ENCODE data around the gene MKS1. TPM values are rescaled to one million over a fixed set of nuclear protein-coding genes. Genes with fewer than 3 reads are reported as not detected.

Gene MKS1
- total RNA-seq, 3 donors from 2014 or later, result 8.0 to 21.1 (median 15.1) TPM

DNA sequence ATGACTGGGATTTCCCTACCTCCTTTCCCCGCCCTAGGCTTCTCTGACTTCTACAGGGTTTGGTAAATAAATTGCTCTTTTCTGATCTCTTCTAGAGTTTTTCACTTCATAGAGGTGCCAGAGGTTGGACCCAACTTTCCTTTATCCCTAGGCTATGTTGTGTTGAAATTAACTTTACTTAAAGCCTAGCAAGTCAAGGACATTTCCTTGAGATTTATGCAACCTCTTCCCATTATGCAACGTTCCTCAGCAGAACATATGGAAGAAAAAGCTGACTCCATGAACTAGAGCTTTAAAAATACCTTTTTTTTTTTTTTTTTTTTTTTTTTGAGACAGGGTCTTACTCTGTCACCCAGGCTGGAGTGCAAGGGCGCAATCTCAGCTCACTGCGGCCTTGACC is 46.2 kb upstream of the MKS1 start:
- peaks cover 0 to 28% of the 10 kb centered on the region in 2 donors for H3K27me3 ChIP-seq
- no peaks in the 10 kb centered on the region for H3K36me3 ChIP-seq
- H3K9me3 ChIP-seq, result no peaks in the 10 kb centered on the region
- intact Hi-C loops (cut with DNase I; ENCODE audit: low total_unique reads), result no loop called here
- DNase-seq (ENCODE audit: low spot score in 2 of 2), result no peak
- TF ChIP-seq POLR2A (IDR thresholded peaks at IDR 0.05), result no peak
- TF ChIP-seq, protein P1, sequence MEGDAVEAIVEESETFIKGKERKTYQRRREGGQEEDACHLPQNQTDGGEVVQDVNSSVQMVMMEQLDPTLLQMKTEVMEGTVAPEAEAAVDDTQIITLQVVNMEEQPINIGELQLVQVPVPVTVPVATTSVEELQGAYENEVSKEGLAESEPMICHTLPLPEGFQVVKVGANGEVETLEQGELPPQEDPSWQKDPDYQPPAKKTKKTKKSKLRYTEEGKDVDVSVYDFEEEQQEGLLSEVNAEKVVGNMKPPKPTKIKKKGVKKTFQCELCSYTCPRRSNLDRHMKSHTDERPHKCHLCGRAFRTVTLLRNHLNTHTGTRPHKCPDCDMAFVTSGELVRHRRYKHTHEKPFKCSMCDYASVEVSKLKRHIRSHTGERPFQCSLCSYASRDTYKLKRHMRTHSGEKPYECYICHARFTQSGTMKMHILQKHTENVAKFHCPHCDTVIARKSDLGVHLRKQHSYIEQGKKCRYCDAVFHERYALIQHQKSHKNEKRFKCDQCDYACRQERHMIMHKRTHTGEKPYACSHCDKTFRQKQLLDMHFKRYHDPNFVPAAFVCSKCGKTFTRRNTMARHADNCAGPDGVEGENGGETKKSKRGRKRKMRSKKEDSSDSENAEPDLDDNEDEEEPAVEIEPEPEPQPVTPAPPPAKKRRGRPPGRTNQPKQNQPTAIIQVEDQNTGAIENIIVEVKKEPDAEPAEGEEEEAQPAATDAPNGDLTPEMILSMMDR (IDR thresholded peaks at IDR 0.05), result no peak
- H3K4me1 ChIP-seq, result no peaks in the 10 kb centered on the region
- no peak overlapping the region for H3K4me3 ChIP-seq
- H3K27ac ChIP-seq, result no peak overlapping the region

DNA sequence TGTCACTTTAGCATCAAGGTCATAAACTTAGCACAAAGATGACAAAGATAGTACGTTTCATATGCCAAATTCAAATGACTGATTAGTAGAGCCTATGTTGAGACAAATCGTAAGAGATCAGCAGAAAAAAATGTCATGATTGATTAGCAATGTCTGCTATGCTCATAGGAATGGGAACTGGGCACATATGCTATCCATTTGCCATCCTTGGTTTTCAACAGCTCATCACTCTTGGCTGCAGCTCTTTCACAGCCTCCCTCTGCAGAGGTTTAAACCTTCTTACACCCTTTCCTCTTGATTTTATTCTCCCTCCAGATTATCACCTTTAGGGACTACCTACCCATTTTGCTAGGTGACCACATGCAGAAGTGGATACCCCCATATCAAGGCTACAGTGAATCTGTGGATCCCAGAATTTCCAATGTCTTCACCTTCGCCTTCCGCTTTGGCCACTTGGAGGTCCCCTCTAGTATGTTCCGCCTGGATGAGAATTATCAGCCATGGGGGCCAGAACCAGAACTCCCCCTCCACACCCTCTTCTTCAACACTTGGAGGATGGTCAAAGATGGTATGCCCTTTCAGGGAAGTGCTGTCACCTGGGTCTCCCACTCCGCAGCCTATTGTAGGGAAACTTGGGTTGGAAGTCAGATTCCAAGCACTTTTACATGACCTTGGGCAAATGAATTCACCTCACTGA is 45.5 kb upstream of the MKS1 start:
- DNase-seq (ENCODE audit: low spot score in 2 of 2), result no peak
- H3K4me3 ChIP-seq, result no peak overlapping the region
- no peaks in the 10 kb centered on the region for H3K36me3 ChIP-seq
- no peak overlapping the region for H3K27ac ChIP-seq
- H3K4me1 ChIP-seq, result no peaks in the 10 kb centered on the region
- H3K27me3 ChIP-seq, result peaks cover 0 to 35% of the 10 kb centered on the region in 2 donors
- intact Hi-C loops (cut with DNase I; ENCODE audit: low total_unique reads), result no loop called here
- TF ChIP-seq, protein P1 (IDR thresholded peaks at IDR 0.05), result no peak
- TF ChIP-seq POLR2AphosphoS5 (IDR thresholded peaks at IDR 0.05), result no peak
- TF ChIP-seq POLR2A (IDR thresholded peaks at IDR 0.05), result no peak
- H3K9me3 ChIP-seq, result no peaks in the 10 kb centered on the region

DNA sequence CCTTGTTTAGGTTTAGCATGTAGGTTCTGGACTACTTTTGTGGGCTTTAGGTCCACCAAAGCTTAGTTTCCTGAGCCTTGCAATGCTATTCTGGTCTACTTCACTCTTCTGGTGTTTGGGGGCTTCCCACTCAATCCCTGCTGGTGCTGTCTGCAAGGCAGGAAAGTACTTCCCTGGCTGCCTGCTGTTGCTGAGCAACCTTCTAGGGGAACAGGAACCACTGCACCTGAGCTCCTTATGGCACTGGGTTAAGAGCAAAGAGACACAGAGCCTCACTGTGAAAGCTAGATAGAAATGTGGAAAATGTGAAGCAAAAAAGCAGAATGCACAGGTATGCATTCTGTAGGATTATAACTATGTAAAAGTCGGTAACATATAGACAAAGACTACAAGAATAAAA is 44.7 kb upstream of the MKS1 start:
- no peak for TF ChIP-seq POLR2A (IDR thresholded peaks at IDR 0.05)
- TF ChIP-seq POLR2AphosphoS5 (IDR thresholded peaks at IDR 0.05), result no peak
- TF ChIP-seq, protein P1 (IDR thresholded peaks at IDR 0.05), result no peak
- no peak overlapping the region for H3K4me3 ChIP-seq
- H3K36me3 ChIP-seq, result no peaks in the 10 kb centered on the region
- intact Hi-C loops (cut with DNase I; ENCODE audit: low total_unique reads), result no loop called here
- H3K4me1 ChIP-seq, result no peaks in the 10 kb centered on the region
- no peaks in the 10 kb centered on the region for H3K9me3 ChIP-seq
- DNase-seq (ENCODE audit: low spot score in 2 of 2), result no peak
- H3K27ac ChIP-seq, result no peak overlapping the region
- peaks cover 0 to 35% of the 10 kb centered on the region in 2 donors for H3K27me3 ChIP-seq

DNA sequence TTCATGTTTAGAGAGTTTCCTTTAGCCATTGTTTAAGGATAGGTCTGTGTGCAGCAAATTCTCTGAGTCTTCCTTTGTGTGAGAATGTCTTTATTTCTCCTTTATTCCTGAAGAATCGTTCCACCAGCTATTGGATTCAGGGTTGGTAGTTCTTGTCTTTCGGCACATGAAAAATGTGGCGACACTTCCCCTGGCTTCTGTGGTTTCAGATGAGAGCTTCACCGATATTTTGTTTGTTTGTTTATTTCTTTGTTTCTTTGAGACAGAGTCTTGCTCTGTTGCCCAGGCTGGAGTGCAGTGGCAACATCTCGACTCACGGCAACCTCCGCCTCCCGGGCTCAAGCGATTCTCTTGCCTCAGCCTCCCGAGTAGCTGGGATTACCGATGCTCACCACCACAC is 43.1 kb upstream of the MKS1 start:
- TF ChIP-seq, protein P1 (IDR thresholded peaks at IDR 0.05), result no peak
- TF ChIP-seq POLR2AphosphoS5 (IDR thresholded peaks at IDR 0.05) (no peak), POLR2A (IDR thresholded peaks at IDR 0.05) (no peak)
- intact Hi-C loops (cut with DNase I; ENCODE audit: low total_unique reads), result no loop called here
- Histone ChIP-seq H3K4me3 (no peak overlapping the region), H3K27ac (no peak overlapping the region), H3K9me3 (no peaks in the 10 kb centered on the region), H3K4me1 (no peaks in the 10 kb centered on the region), H3K36me3 (no peaks in the 10 kb centered on the region), H3K27me3 (peaks cover 0 to 29% of the 10 kb centered on the region in 2 donors)
- DNase-seq (ENCODE audit: low spot score in 2 of 2), result no peak

DNA sequence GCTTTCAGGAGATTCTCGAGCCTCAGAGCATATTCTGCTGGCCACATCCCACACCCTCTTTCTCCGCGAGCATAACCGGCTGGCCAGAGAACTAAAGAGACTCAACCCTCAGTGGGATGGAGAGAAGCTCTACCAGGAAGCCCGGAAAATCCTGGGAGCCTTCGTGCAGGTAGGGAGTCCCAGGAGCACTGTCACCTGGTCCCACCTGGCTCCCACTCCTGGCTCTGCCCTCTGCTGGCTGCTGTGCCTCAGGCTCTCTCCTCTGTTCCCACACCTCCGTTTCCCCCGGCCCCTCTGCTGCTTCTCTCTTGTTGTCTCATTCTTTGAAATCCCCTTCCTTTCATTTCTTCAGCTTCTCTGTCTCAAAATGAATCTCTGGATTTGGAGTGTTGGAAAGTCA is 35.7 kb upstream of the MKS1 start:
- TF ChIP-seq POLR2A (IDR thresholded peaks at IDR 0.05) (no peak), POLR2AphosphoS5 (IDR thresholded peaks at IDR 0.05) (no peak)
- TF ChIP-seq, protein P1 (IDR thresholded peaks at IDR 0.05), result no peak
- Histone ChIP-seq H3K27ac (no peak overlapping the region), H3K4me1 (no peaks in the 10 kb centered on the region), H3K9me3 (no peaks in the 10 kb centered on the region), H3K4me3 (no peak overlapping the region), H3K27me3 (peaks cover 0 to 17% of the 10 kb centered on the region in 2 donors), H3K36me3 (no peaks in the 10 kb centered on the region)
- DNase-seq (ENCODE audit: low spot score in 2 of 2), result no peak
- intact Hi-C loops (cut with DNase I; ENCODE audit: low total_unique reads), result no loop called here

All from breast epithelium (tissue), 4 donors.